Measurements from ENCODE around the gene SULT1C4.

DNA sequence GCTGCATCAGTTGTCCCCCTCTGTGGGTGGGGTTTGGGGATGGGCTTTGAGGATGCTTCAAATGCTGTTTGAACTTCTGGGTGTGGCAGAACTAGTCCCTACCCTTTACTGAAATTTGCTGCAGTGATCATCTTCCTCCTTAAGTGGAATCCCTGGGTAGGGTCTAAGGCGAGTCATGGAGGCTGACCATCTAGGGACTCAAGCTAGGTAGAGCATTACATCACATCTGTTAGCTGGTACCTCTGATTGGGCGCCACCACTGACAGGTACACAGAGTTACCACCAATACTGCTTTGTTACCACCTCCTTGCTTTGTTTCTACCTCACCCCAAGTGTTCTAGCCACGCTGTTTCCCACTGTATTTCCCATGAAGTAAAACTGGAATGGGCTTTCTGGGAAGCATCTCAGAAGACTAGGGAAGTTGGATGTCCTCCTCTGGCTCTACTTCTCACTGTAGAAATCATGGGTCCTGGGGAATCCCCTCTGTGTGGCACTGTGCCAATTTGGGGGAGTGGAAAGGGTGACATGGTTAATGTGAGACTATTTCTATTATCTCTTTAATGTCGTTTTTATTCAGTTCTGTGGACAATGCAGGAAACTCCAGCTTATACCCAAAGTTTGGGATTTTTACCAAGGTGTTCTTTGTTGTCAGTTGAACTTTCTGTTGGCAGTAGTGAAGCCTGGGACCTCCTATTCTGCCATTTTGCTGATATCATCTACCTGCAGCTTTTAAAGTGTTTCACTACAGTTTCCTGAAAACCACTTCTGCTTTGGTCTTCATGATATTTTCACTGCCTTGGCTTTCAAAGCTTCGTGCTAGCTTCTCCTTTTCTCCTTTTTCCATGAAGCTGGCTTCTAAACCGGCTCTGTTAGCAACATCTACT is 14.5 kb upstream of the SULT1C4 start:
- TF ChIP-seq, protein P1, sequence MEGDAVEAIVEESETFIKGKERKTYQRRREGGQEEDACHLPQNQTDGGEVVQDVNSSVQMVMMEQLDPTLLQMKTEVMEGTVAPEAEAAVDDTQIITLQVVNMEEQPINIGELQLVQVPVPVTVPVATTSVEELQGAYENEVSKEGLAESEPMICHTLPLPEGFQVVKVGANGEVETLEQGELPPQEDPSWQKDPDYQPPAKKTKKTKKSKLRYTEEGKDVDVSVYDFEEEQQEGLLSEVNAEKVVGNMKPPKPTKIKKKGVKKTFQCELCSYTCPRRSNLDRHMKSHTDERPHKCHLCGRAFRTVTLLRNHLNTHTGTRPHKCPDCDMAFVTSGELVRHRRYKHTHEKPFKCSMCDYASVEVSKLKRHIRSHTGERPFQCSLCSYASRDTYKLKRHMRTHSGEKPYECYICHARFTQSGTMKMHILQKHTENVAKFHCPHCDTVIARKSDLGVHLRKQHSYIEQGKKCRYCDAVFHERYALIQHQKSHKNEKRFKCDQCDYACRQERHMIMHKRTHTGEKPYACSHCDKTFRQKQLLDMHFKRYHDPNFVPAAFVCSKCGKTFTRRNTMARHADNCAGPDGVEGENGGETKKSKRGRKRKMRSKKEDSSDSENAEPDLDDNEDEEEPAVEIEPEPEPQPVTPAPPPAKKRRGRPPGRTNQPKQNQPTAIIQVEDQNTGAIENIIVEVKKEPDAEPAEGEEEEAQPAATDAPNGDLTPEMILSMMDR (IDR thresholded peaks at IDR 0.05; ENCODE audit: insufficient read depth, low read depth, low read length): no peak
- no peak for TF ChIP-seq EZH2 (IDR thresholded peaks at IDR 0.05; ENCODE audit: insufficient read depth, low read length)
